Smooth muscle cell (in vitro differentiated cells): ENCODE data around the gene TMPRSS9. TPM values are rescaled to one million over a fixed set of nuclear protein-coding genes. Genes with fewer than 3 reads are reported as not detected.
"Not testable (repeated sequence)": the region's sequence is repeated elsewhere in the genome, so short reads cannot be mapped to it uniquely, and the experiment has no call there.

Source experiments
- DNase-seq: peaks from one replicate; lab custom pipeline; 2025; ENCODE audit not compliant: unreplicated experiment; lab: John Stamatoyannopoulos, UW
- H2AFZ ChIP-seq: fragments of 200-600 bp; sonication (generic); 2 replicates; pipeline ENCODE4 v1.6.0; 2016; ENCODE audit warnings: antibody characterized with exemption, low read depth, mild to moderate bottlenecking
- H3F3A ChIP-seq: fragments of 200-600 bp; sonication (generic); 2 replicates; pipeline ENCODE4 v1.6.0; 2017; ENCODE audit warnings: antibody characterized with exemption, low read depth
- H3K27ac ChIP-seq: fragments of 200-600 bp; sonication (generic); 2 replicates; pipeline ENCODE4 v1.5.1; 2016; ENCODE audit warnings: low read depth, mild to moderate bottlenecking
- H3K27me3 ChIP-seq: fragments of 200-600 bp; sonication (generic); 2 replicates; pipeline ENCODE4 v1.6.1; 2016; ENCODE audit warnings: low read depth, mild to moderate bottlenecking
- H3K36me3 ChIP-seq: fragments of 200-600 bp; sonication (generic); 2 replicates; pipeline ENCODE4 v1.5.1; 2016; ENCODE audit warnings: low read depth
- H3K4me1 ChIP-seq: fragments of 200-600 bp; sonication (generic); 2 replicates; pipeline ENCODE4 v1.5.1; 2016; ENCODE audit warnings: low read depth
- H3K4me2 ChIP-seq: fragments of 200-600 bp; sonication (generic); 2 replicates; pipeline ENCODE4 v1.6.0; 2016; ENCODE audit warnings: mild to moderate bottlenecking
- H3K4me3 ChIP-seq: fragments of 200-600 bp; sonication (generic); 2 replicates; pipeline ENCODE4 v1.5.1; 2016; ENCODE audit warnings: mild to moderate bottlenecking
- H3K79me2 ChIP-seq: fragments of 200-600 bp; sonication (generic); 2 replicates; pipeline ENCODE4 v1.6.0; 2016; ENCODE audit warnings: low read depth, mild to moderate bottlenecking
- H3K9ac ChIP-seq: fragments of 200-600 bp; sonication (generic); 2 replicates; pipeline ENCODE4 v1.6.0; 2016; ENCODE audit warnings: low read depth
- H3K9me3 ChIP-seq: fragments of 200-600 bp; sonication (generic); replicated peaks from 2 replicates; pipeline ENCODE4 v1.5.1; 2016; ENCODE audit warnings: low read depth
- H4K20me1 ChIP-seq: fragments of 200-600 bp; sonication (generic); 2 replicates; pipeline ENCODE4 v1.6.0; 2016; ENCODE audit warnings: low read depth
- CTCF ChIP-seq: fragments of 200-600 bp; sonication (generic); IDR thresholded peaks from 2 replicates; pipeline ENCODE4 v1.5.1; 2017; ENCODE audit warnings: borderline replicate concordance, mild to moderate bottlenecking, antibody characterized with exemption; ENCODE audit not compliant: insufficient read depth, poor library complexity, severe bottlenecking
- WGBS: methylation state at CpG from one replicate; pipeline ENCODE4 v1.1.7; 2016; ENCODE audit warnings: low lambda C conversion rate; 5-methylcytosine and 5-hydroxymethylcytosine counted together
- polyA plus RNA-seq: library from polyadenylated mRNA; unstranded; fragments of >200 nt; fragmentation: Nextera tagmentation; extraction: Ambion mirVana; gene quantifications from 2 replicates; pipeline ENCODE4 v1.2.1, GENCODE V29; 2016
- total RNA-seq: library from RNA; depleted of rRNA; stranded (reverse); fragments of >200 nt; gene quantifications from 2 replicates; pipeline ENCODE4 v1.2.3, GENCODE V29; 2014

Gene TMPRSS9
- total and polyA plus RNA-seq, 2 experiments from 2014 or later, result 0.05 TPM; not detected in 1

DNA sequence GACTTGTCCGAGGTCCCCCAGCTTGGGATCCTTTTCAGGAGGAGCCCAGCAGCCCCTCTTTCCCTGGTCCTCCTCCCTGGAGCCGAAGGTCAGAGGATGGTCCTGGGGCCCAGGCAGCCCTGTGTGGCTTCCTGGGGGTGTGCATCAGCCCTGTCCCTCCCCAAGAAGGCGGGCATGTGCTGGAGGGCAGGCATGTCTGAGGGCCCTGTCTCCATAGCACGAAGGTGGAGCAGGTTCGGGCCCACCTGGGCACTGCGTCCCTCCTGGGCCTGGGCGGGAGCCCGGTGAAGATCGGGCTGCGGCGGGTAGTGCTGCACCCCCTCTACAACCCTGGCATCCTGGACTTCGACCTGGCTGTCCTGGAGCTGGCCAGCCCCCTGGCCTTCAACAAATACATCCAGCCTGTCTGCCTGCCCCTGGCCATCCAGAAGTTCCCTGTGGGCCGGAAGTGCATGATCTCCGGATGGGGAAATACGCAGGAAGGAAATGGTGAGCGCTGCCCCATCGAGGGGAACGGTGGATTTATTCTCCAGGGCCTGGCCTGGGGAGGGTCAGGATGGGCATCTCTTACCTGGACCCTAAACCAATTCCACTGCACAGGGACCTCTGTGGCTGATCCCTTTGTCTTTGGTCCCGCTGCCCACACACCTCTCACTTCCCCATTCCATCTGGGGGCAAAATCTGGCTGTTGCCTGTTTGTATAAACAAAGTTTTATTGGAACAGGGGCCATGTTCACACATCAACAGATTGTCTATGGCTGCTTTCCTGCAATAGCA, 56.4 kb downstream of the TMPRSS9 start:
- H3K4me3 ChIP-seq, result no peak overlapping the region
- H3K27ac ChIP-seq, result no peak overlapping the region
- TF ChIP-seq CTCF, result no peak
- no peaks in the 10 kb centered on the region for H3K9me3 ChIP-seq
- no peaks in the 10 kb centered on the region for H3K79me2 ChIP-seq
- H3K36me3 ChIP-seq, result no peaks in the 10 kb centered on the region
- H2AFZ ChIP-seq, result no peak overlapping the region
- H3K4me1 ChIP-seq, result no peaks in the 10 kb centered on the region
- peaks cover 3% of the 10 kb centered on the region for H4K20me1 ChIP-seq
- WGBS, result 96% methylated on average over 19 of the region's 19 CpGs
- peaks cover 3% of the 10 kb centered on the region for H3F3A ChIP-seq
- H3K9ac ChIP-seq, result no peak overlapping the region
- no peak overlapping the region for H3K4me2 ChIP-seq
- H3K27me3 ChIP-seq, result no peaks in the 10 kb centered on the region
- no peak for DNase-seq

- not testable (repeated sequence) for H3K27ac ChIP-seq, H3K4me1 ChIP-seq, H3K79me2 ChIP-seq, H3K4me2 ChIP-seq, H3K9ac ChIP-seq, H3K27me3 ChIP-seq, H3K9me3 ChIP-seq, H4K20me1 ChIP-seq, H3K36me3 ChIP-seq, H3F3A ChIP-seq, DNase-seq, H2AFZ ChIP-seq, H3K4me3 ChIP-seq
- WGBS, result 97% methylated on average over 8 of the region's 8 CpGs
These were observed 57.4 kb downstream of the TMPRSS9 start for GRCh38 chr19:2417436-2417835.

DNA sequence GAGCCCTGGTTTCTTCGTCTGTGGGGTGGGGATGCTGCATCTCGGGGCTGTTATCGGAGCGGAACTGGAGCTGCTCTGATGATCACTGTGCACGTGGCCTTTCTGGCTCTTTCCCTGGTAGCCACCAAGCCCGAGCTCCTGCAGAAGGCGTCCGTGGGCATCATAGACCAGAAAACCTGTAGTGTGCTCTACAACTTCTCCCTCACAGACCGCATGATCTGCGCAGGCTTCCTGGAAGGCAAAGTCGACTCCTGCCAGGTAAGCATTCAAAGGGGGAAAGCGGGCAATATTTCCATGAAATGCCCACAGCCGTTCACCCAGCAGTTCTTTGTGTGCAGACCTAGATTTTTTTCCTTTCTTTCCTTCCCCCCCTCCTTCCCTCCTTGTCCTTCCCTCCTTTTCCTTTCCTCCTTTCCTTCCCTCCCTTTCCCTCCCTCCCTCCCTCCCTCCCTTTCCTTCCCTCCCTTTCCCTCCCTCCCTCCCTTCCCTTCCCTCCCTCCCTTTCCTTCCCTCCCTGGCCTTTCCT, 57.9 kb downstream of the TMPRSS9 start:
- H3K27me3 ChIP-seq, result no peaks in the 10 kb centered on the region
- H4K20me1 ChIP-seq, result peaks cover 10% of the 10 kb centered on the region
- no peak overlapping the region for H2AFZ ChIP-seq
- no peak for DNase-seq
- H3K4me3 ChIP-seq, result no peak overlapping the region
- 95% methylated on average over 13 of the region's 13 CpGs for WGBS
- no peak overlapping the region for H3K4me2 ChIP-seq
- H3K79me2 ChIP-seq, result no peaks in the 10 kb centered on the region
- H3K36me3 ChIP-seq, result no peaks in the 10 kb centered on the region
- no peaks in the 10 kb centered on the region for H3K9me3 ChIP-seq
- no peak overlapping the region for H3K9ac ChIP-seq
- no peaks in the 10 kb centered on the region for H3K4me1 ChIP-seq
- H3F3A ChIP-seq, result peaks cover 3% of the 10 kb centered on the region
- no peak overlapping the region for H3K27ac ChIP-seq
- TF ChIP-seq CTCF, result no peak

- no peak overlapping the region for H3K9ac ChIP-seq
- peaks cover 22% of the 10 kb centered on the region for H4K20me1 ChIP-seq
- no peaks in the 10 kb centered on the region for H3K9me3 ChIP-seq
- no peak for DNase-seq
- TF ChIP-seq CTCF, result no peak
- 97% methylated on average over 7 of the region's 7 CpGs for WGBS
- H3K79me2 ChIP-seq, result peaks cover 10% of the 10 kb centered on the region
- H3K4me1 ChIP-seq, result no peaks in the 10 kb centered on the region
- H3K4me3 ChIP-seq, result no peak overlapping the region
- no peak overlapping the region for H3K4me2 ChIP-seq
- no peaks in the 10 kb centered on the region for H3K36me3 ChIP-seq
- H3F3A ChIP-seq, result peaks cover 3% of the 10 kb centered on the region
- H2AFZ ChIP-seq, result no peak overlapping the region
- no peaks in the 10 kb centered on the region for H3K27me3 ChIP-seq
- H3K27ac ChIP-seq, result no peak overlapping the region
These were observed 59.7 kb downstream of the TMPRSS9 start for GRCh38 chr19:2419754-2420153.
